Right lobe of liver (tissue), 6 donors: ENCODE measurements around the gene CTPS2. TPM values are rescaled to one million over a fixed set of nuclear protein-coding genes. Genes with fewer than 3 reads are reported as not detected.

ENCODE experiments used
- ATAC-seq, 4 donors: fragments of 200-7000 bp; cut with Tn5 transposase; one replicate each; pipeline ENCODE4 v1.9.1; 2020; ENCODE audit warnings: mild to moderate bottlenecking in 4 of 4, moderate library complexity in 4 of 4
- DNase-seq, 3 donors: peaks; one replicate each; pipeline ENCODE4 v3.0.0-alpha.2; 2020
- H3K27ac ChIP-seq, 3 donors: fragments of 200-600 bp; one replicate each; pipeline ENCODE4 v1.8.0; 2022
- H3K27me3 ChIP-seq, 2 donors: fragments of 200-600 bp; one replicate each; pipeline ENCODE4 v1.8.0; 2022
- H3K36me3 ChIP-seq, 4 donors: fragments of 200-600 bp; sonication (generic) in 1 of 4; one replicate each; pipeline versions ENCODE4 v1.5.1 to v1.8.0; 2017 to 2022; ENCODE audit warnings: control low read depth in 1 of 4
- H3K4me1 ChIP-seq, 4 donors: fragments of 200-600 bp; sonication (generic) in 1 of 4; one replicate each; pipeline versions ENCODE4 v1.5.1 to v1.8.0; 2017 to 2022; ENCODE audit warnings: control low read depth in 1 of 4
- H3K4me3 ChIP-seq, 3 donors: fragments of 200-600 bp; one replicate each; pipeline ENCODE4 v1.8.0; 2022
- H3K9me3 ChIP-seq, 4 donors: fragments of 200-600 bp; sonication (generic) in 1 of 4; one replicate each; pipeline versions ENCODE4 v1.5.1 to v1.8.0; 2017 to 2022; ENCODE audit warnings: control low read depth in 1 of 4
- POLR2A ChIP-seq: fragments of 450-650 bp; IDR thresholded peaks from one replicate; pipeline ENCODE4 v1.6.1; 2017; ENCODE audit warnings: antibody characterized with exemption, mild to moderate bottlenecking
- WGBS: methylation state at CpG from one replicate; pipeline ENCODE4 v1.1.6; 2018; ENCODE audit warnings: low coverage, low lambda C conversion rate; ENCODE audit not compliant: insufficient coverage; ENCODE audit errors: missing lambda C conversion rate; 5-methylcytosine and 5-hydroxymethylcytosine counted together
- intact Hi-C, 2 donors: fragments of 100-400 bp; cut with DNase I; formaldehyde crosslinking; loops; one replicate each; pipeline versions ENCODE4 v1.11.2 to v1.14.1; 2022
- total RNA-seq, 6 experiments: library from RNA; depleted of rRNA in 2 of 6; stranded (reverse); fragments of >200 nt in 2 of 6; fragmentation: NEBNext Ultra II Directional in 3 of 6; extraction: Animal tissue kit (Norgen Biotek cat#: 25700) in 3 of 6; gene quantifications; one replicate each; pipeline versions ENCODE4 v1.1.0 to v1.2.4, GENCODE V29; 2016 to 2023
- TF ChIP-seq, protein P1 (sequence below), 4 donors: fragments of 200-600 bp in 3 of 4; fragments of 450-650 bp in 1 of 4; IDR thresholded peaks; one replicate each; pipeline versions ENCODE4 v1.5.1 to v1.8.0; 2016 to 2022; ENCODE audit warnings: antibody characterized with exemption in 4 of 4, mild to moderate bottlenecking in 2 of 4
- donor health status: DM: no; HTN: yes; CAD: no.
- donor health status: DM: no; HTN: no; CAD: no.
- donor health status: DM: no; HTN: no; CAD: no.
- donor health status: DM: no; HTN: yes; CAD: no.
- donor health status: DM: no; HTN: yes; CAD: no.

Gene CTPS2
- total RNA-seq, 6 experiments from 2014 or later = 5.0 to 10.3 (median 8.8) TPM

DNA sequence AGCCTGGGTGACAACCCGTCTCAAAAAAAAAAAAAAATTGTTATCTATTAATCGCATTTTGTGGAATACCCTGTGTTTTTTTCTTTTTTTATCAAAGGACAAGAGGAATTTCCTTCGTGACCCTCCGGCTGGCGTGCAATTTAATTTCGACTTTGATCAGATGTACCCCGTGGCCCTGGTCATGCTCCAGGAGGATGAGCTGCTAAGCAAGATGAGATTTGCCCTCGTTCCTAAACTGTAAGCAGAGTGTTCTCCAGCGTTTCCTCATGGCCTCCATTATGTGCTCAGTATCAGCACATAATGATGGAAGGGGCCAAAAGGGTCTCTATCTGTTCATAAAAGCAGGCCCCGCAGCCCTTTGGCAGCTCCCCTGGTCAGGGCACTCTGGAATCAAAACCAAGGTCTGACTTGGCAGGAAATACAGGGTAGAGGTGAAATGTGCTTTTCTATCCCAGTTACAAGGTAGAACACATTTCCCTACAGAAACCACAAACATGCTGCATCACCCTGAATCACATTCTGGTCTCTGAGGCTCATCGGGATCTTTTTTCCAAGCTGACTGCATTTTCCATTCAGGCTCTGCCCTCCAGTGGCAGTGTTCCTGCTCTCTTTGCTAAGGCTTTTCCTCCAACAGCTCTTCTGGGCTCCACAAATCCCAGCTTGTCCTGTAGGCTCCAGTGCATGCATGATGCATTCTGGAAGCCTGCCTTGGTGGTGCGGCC, 31.3 kb upstream of the CTPS2 start:
- no peak for TF ChIP-seq POLR2A
- TF ChIP-seq, protein P1, sequence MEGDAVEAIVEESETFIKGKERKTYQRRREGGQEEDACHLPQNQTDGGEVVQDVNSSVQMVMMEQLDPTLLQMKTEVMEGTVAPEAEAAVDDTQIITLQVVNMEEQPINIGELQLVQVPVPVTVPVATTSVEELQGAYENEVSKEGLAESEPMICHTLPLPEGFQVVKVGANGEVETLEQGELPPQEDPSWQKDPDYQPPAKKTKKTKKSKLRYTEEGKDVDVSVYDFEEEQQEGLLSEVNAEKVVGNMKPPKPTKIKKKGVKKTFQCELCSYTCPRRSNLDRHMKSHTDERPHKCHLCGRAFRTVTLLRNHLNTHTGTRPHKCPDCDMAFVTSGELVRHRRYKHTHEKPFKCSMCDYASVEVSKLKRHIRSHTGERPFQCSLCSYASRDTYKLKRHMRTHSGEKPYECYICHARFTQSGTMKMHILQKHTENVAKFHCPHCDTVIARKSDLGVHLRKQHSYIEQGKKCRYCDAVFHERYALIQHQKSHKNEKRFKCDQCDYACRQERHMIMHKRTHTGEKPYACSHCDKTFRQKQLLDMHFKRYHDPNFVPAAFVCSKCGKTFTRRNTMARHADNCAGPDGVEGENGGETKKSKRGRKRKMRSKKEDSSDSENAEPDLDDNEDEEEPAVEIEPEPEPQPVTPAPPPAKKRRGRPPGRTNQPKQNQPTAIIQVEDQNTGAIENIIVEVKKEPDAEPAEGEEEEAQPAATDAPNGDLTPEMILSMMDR (IDR thresholded peaks at IDR 0.05) = peak; percentile 16 to 45 (median 23)
- intact Hi-C loops = no loop called here
- Histone ChIP-seq H3K36me3 (peaks cover 0 to 20% (median 6%) of the 10 kb centered on the region in 4 donors), H3K4me1 (peaks cover 0 to 47% (median 8%) of the 10 kb centered on the region in 4 donors), H3K4me3 (no peak overlapping the region), H3K27me3 (no peaks in the 10 kb centered on the region), H3K9me3 (no peaks in the 10 kb centered on the region), H3K27ac (peak overlapping the region; percentile 25 to 85 (median 74))
- peak; percentile 50 to 69 (median 63) for ATAC-seq
- 54% methylated on average over 11 of the region's 12 CpGs for WGBS
- DNase-seq = peak in 2 of 3 donors; percentile 56 to 69

DNA sequence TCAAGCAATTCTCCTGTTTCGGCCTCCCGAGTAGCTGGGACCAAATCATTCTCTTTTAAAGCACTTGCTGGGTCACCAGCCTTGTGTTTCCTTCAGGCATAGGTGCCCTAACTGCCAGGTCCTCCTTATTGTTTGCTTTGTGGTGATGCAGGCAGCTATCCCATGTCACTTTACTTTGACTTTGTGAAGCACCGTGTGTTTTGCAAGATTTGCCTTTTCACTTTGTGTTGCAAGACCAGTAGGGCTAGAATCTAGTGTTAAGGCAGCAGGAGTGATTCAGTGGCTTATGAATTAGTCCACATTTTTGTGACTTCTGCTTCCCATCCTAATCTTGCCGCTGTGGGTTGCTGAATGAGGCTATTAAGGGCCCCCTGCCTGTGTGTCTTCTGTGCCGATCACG, 27.1 kb upstream of the CTPS2 start:
- peak in 1 of 3 donors; percentile 65 for DNase-seq
- no peak overlapping the region for H3K4me3 ChIP-seq
- H3K9me3 ChIP-seq = no peaks in the 10 kb centered on the region
- TF ChIP-seq, protein P1 (IDR thresholded peaks at IDR 0.05) = no peak
- no peak for TF ChIP-seq POLR2A
- peak overlapping the region in 2 of 3 donors; percentile 66 to 81 for H3K27ac ChIP-seq
- peak; percentile 73 to 81 (median 74) for ATAC-seq
- no peaks in the 10 kb centered on the region for H3K27me3 ChIP-seq
- peaks cover 0 to 32% (median 3%) of the 10 kb centered on the region in 4 donors for H3K4me1 ChIP-seq
- H3K36me3 ChIP-seq = peaks cover 0 to 34% (median 7%) of the 10 kb centered on the region in 4 donors
- intact Hi-C loops = no loop called here
- WGBS = 51% methylated on average over 5 of the region's 6 CpGs

DNA sequence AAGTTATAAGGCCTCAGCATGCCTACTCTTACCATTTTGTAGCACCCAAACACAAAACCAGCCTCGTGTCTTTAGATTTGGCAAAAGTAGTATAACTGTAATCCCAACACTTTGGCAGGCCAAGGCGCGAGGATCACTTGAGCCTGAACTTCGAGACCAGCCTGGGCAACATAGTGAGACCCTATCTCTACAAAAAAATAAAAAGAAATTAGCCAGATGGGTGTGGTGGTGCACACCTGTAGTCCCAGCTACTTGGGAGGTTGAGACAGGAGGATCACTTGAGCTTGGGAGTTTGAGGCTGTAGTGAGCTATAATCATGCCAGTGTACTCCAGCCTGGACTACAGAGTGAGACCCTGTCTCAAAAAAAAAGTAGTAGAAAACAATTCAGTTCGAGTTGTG, 24.6 kb upstream of the CTPS2 start:
- Histone ChIP-seq H3K36me3 (peaks cover 0 to 26% (median 7%) of the 10 kb centered on the region in 4 donors), H3K27me3 (no peaks in the 10 kb centered on the region), H3K9me3 (no peaks in the 10 kb centered on the region), H3K4me1 (peaks cover 0 to 18% (median 0%) of the 10 kb centered on the region in 4 donors), H3K4me3 (no peak overlapping the region), H3K27ac (no peak overlapping the region)
- intact Hi-C loops = no loop called here
- DNase-seq = no peak
- WGBS = 94% methylated on average over 4 of the region's 5 CpGs
- no peak for ATAC-seq
- TF ChIP-seq POLR2A = no peak
- TF ChIP-seq, protein P1 (IDR thresholded peaks at IDR 0.05) = no peak

DNA sequence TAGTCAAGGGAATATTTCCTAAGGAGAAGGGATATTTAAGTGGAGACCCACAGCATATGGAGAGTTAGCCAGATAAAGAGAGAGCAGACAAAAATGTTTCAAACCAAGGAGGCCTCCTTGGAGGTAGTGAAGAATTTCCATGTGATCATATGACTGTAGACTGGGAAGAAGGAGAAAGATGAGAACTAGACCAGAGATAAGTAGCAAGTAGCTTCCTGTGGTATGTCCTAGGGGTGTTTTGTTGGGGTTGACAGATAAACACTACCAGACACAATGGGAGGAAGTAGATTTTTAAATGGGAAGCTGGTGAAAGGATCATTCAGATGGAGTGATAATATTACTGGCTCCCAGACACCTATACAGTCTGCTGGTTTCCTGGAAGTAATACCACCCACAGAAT, 20.5 kb upstream of the CTPS2 start:
- intact Hi-C loops = no loop called here
- Histone ChIP-seq H3K9me3 (no peaks in the 10 kb centered on the region), H3K27me3 (no peaks in the 10 kb centered on the region), H3K36me3 (peaks cover 0 to 26% (median 6%) of the 10 kb centered on the region in 4 donors), H3K4me1 (peaks cover 0 to 5% (median 0%) of the 10 kb centered on the region in 4 donors), H3K4me3 (no peak overlapping the region), H3K27ac (no peak overlapping the region)
- DNase-seq (no peak), ATAC-seq (peak in 3 of 4 donors; percentile 17 to 33 (median 22))
- TF ChIP-seq, protein P1 (IDR thresholded peaks at IDR 0.05) = no peak
- no peak for TF ChIP-seq POLR2A
